Mucosa of descending colon (tissue), 3 donors: ENCODE measurements around the gene LSG1. TPM values are rescaled to one million over a fixed set of nuclear protein-coding genes. Genes with fewer than 3 reads are reported as not detected.

Experiments used
- ATAC-seq: fragments of 200-7000 bp; cut with Tn5 transposase; one replicate; pipeline ENCODE4 v1.9.1; 2020; ENCODE audit warnings: mild to moderate bottlenecking, moderate library complexity
- DNase-seq, 3 donors: peaks; one replicate each; pipeline ENCODE4 v3.0.0-alpha.2; 2020
- H3K36me3 ChIP-seq: fragments of 200-600 bp; one replicate; pipeline ENCODE4 v1.8.0; 2021; ENCODE audit warnings: low read depth, mild to moderate bottlenecking
- H3K4me1 ChIP-seq: fragments of 200-600 bp; one replicate; pipeline ENCODE4 v1.8.0; 2021; ENCODE audit warnings: low read depth, mild to moderate bottlenecking
- H3K4me3 ChIP-seq: fragments of 200-600 bp; one replicate; pipeline ENCODE4 v1.8.0; 2021; ENCODE audit warnings: mild to moderate bottlenecking
- H3K9me3 ChIP-seq: fragments of 200-600 bp; one replicate; pipeline ENCODE4 v1.8.0; 2021; ENCODE audit warnings: mild to moderate bottlenecking
- CTCF ChIP-seq: fragments of 200-600 bp; IDR thresholded peaks from one replicate; pipeline ENCODE4 v1.8.0; 2022; ENCODE audit warnings: antibody characterized with exemption, mild to moderate bottlenecking
- intact Hi-C, 2 donors: fragments of 100-400 bp; cut with DNase I in 1 of 2; cut with micrococcal nuclease in 1 of 2; formaldehyde crosslinking; loops; one replicate each; pipeline versions ENCODE4 v1.11.0 to v1.11.1; 2022; cut with DNase I, micrococcal nuclease
- total RNA-seq, 3 donors: library from RNA; stranded (reverse); fragmentation: NEBNext Ultra II Directional in 2 of 3; extraction: Animal tissue kit (Norgen Biotek cat#: 25700) in 2 of 3; gene quantifications; one replicate each; pipeline versions ENCODE4 v1.2.1 to v1.2.4, GENCODE V29; 2021 to 2023
- donor health status: DM: no; HTN: no; CAD: no; lungs with moderate emphysema.
- donor health status: DM: no; HTN: no; CAD: no.
- donor health status: DM: no; HTN: yes; CAD: no.

Gene LSG1
- total RNA-seq, 3 donors from 2014 or later: 34.0 to 35.6 (median 35.5) TPM

- TF ChIP-seq CTCF: no peak
- DNase-seq: no peak
- H3K4me3 ChIP-seq: no peak overlapping the region
- no peaks in the 10 kb centered on the region for H3K9me3 ChIP-seq
- intact Hi-C loops: no loop called here
- ATAC-seq: no peak
- peaks cover 5% of the 10 kb centered on the region for H3K4me1 ChIP-seq
- peaks cover 3% of the 10 kb centered on the region for H3K36me3 ChIP-seq
Measured at GRCh38 chr3:194637541-194638400, 34.2 kb downstream of the LSG1 start.

- no peak for DNase-seq
- intact Hi-C loops: no loop called here
Measured at GRCh38 chr3:194637066-194637465, 34.9 kb downstream of the LSG1 start.

GRCh38 chr3:194633349-194634004, 38.5 kb downstream of the LSG1 start, which contains the start of gene TMEM44:
TMEM44 (minus strand) TSS chr3:194633419; CDS start chr3:194633215, 204 bp downstream.
- intact Hi-C loops: no loop called here
- peaks cover 10% of the 10 kb centered on the region for H3K4me1 ChIP-seq
- no peaks in the 10 kb centered on the region for H3K9me3 ChIP-seq
- ATAC-seq (peak; percentile 93), DNase-seq (peak; percentile 90 to 91 (median 91))
- peak; percentile 60 for TF ChIP-seq CTCF
- H3K36me3 ChIP-seq: no peaks in the 10 kb centered on the region
- H3K4me3 ChIP-seq: peak within 1 kb of the TSS; percentile 47

More at GRCh38 chr3:194637066-194637465, 34.9 kb downstream of the LSG1 start:
- TF ChIP-seq CTCF: no peak
- Histone ChIP-seq H3K4me3 (no peak overlapping the region), H3K36me3 (peaks cover 3% of the 10 kb centered on the region), H3K4me1 (peaks cover 9% of the 10 kb centered on the region), H3K9me3 (no peaks in the 10 kb centered on the region)
- ATAC-seq: no peak

- ATAC-seq (peak; percentile 59), DNase-seq (peak; percentile 76 to 83 (median 78))
- intact Hi-C loops: no loop called here
- H3K36me3 ChIP-seq: no peaks in the 10 kb centered on the region
- peak overlapping the region; percentile 47 for H3K4me3 ChIP-seq
- TF ChIP-seq CTCF: no peak
- H3K9me3 ChIP-seq: no peaks in the 10 kb centered on the region
- peaks cover 10% of the 10 kb centered on the region for H3K4me1 ChIP-seq
Measured at GRCh38 chr3:194632809-194633348, 39.1 kb downstream of the LSG1 start.

- Histone ChIP-seq H3K36me3 (no peaks in the 10 kb centered on the region), H3K9me3 (no peaks in the 10 kb centered on the region), H3K4me3 (no peak overlapping the region), H3K4me1 (peaks cover 10% of the 10 kb centered on the region)
- TF ChIP-seq CTCF: no peak
- no peak for ATAC-seq
- DNase-seq: no peak
- intact Hi-C loops: no loop called here
Measured at GRCh38 chr3:194632226-194632808, 39.7 kb downstream of the LSG1 start.
